GM19438 (cell line): ENCODE measurements around the gene RFC5.

Experiments used
- ATAC-seq: cut with Tn5 transposase; IDR thresholded peaks from one replicate; pipeline ENCODE4 v1.9.1; 2021; ENCODE audit warnings: low read depth; ENCODE audit not compliant: unreplicated experiment

The RFC5 gene

GRCh38 chr12:118050972-118051910 is 34.7 kb downstream of the RFC5 start:
- no peak for ATAC-seq

GRCh38 chr12:118052324-118053070 is 36.0 kb downstream of the RFC5 start:
- no peak for ATAC-seq

GRCh38 chr12:118053071-118053985 is 36.8 kb downstream of the RFC5 start:
- no peak for ATAC-seq

DNA sequence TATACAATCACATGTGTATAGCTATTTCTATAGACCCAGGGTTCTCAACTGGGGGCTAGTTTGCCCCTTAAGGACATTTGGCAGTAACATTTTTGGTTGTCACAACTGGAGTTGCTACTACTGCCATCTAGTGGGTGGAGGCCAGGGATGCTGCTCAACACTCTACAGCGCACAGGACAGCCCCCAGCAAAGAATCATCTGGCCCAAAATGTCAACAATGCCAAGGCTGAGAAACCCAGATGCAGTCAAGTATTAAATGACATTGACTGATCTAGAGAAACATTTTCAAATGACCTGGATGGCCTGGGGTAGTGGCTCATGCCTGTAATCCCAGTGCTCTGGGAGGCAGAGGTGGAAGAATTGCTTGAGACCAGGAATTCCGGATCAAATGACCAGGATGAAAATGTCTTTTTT is 38.6 kb downstream of the RFC5 start:
- ATAC-seq, result peak; percentile 73

- ATAC-seq, result no peak
Measured at GRCh38 chr12:118055865-118056773, 39.6 kb downstream of the RFC5 start.

GRCh38 chr12:118058227-118058626 is 41.7 kb downstream of the RFC5 start:
- ATAC-seq, result no peak

GRCh38 chr12:118058881-118059280 is 42.4 kb downstream of the RFC5 start:
- ATAC-seq, result no peak

- no peak for ATAC-seq
Measured at GRCh38 chr12:118059341-118060191, 43.1 kb downstream of the RFC5 start.

- no peak for ATAC-seq
Measured at GRCh38 chr12:118060301-118061010, 44.0 kb downstream of the RFC5 start.

GRCh38 chr12:118061011-118061872 is 44.7 kb downstream of the RFC5 start, which contains the start of gene WSB2:
Gene WSB2, minus strand, starts transcription at chr12:118061179. Its CDS starts 131 bp downstream, at chr12:118061048.
- no peak for ATAC-seq

GRCh38 chr12:118061873-118062843 is 45.7 kb downstream of the RFC5 start:
- ATAC-seq, result no peak

DNA sequence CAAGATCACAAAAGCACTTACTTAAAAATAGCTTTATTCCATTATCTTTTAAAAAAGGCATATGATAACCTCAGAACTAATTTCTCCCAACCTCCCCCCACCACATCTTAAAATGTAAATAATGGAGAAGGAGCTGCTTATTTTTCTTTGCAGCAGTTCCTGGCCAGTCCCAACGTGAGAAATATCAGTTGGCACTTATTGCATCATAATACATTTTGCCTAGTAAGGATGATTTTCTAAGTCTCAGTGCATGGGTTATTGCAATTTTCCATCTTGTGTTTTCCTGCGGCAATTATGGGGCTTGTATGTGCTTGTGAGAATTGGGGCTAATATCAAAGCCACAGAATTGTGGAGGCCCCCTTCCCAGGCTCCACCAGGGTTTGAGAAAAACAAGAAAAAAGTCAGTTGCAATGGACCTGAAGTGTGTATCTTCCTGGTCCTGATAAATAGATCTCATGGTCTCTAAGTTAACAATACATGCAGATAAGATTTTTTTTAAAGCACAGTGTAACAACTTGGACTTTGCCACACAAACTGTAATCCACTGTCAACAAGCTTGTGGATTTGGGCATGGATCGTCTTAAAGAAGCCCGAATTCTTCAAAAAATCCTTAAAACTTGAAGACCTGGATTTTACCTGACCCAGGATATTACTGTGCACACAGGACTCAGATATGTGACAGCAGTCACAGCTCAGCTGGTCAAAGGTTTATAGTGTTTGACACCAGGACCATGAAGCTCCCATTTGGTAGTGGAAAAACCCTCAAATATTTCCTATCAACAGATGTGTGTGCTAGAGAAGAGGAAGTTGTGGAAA is 47.3 kb downstream of the RFC5 start:
- ATAC-seq, result no peak

DNA sequence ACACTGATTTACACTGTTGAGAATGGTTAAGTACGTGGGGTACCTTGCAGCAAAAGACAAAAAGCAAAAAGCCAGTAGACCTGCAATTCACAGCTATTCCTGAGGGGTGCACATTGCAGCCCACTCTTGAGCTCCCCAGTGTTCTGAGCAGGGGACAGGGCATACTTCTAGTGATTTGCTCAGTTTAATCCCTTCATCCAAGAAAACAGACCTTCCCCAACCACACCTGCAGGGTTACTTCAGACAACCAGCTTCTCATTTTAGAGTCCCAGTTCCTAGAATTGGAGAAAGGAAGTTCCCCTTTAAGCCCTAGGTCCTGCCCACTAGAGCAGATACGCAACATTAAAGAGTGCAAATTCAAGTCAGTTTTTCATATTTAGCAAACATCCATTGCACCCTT is 48.1 kb downstream of the RFC5 start:
- no peak for ATAC-seq

DNA sequence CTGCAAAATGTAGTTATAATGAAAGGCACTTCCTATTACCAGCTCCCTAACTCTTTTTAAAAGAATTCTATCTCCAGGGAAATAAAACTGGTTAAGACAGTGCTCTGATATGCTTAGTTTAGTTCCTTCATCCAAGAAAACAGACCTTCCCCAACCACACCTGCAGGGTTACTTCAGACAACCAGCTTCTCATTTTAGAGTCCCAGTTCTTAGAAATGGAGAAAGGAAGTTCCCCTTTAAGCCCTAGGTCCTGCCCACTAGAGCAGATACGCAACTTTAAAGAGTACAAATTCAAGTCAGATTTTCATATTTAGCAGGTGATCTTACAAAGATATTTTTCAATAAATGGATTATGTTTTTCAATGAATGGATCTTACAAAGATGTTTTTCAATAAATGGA is 48.9 kb downstream of the RFC5 start:
- no peak for ATAC-seq

DNA sequence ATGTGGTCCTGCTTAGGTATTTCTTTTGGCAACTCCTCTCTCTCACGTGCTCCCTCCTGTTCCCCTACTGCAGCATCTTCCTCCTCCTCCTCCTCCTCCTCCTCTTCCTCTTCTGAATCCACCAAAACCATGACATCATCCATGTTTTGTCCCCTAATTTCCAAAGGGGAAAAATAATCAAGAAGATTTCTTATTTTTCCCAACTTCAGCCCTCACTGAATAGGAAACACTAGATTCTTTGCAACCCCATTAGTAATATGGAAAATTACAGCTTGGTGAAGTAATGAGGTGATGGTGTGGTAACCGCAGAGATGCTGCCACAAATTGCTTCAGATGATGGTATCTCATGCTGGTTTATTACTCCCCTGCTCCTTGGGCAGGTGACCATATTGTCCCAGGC is 51.9 kb downstream of the RFC5 start:
- ATAC-seq, result no peak
